Karpas-422 (cell line): Measurements from ENCODE around the gene MET. TPM values are rescaled to one million over a fixed set of nuclear protein-coding genes. Genes with fewer than 3 reads are reported as not detected.

Experiments used
- DNase-seq: peaks from one replicate; pipeline ENCODE4 v3.0.0-alpha.2; 2015
- H2AFZ ChIP-seq: fragments of 200-600 bp; sonication (generic); 2 replicates; pipeline ENCODE4 v1.6.1; 2014; ENCODE audit warnings: antibody characterized with exemption, low read length, mixed read lengths
- H3K27ac ChIP-seq: fragments of 200-600 bp; sonication (generic); 2 replicates; pipeline ENCODE4 v1.5.1; 2014; ENCODE audit warnings: mild to moderate bottlenecking, low read length, moderate library complexity
- H3K27me3 ChIP-seq: fragments of 200-600 bp; sonication (generic); 2 replicates; pipeline ENCODE4 v1.6.1; 2014; ENCODE audit warnings: low read length, mixed read lengths
- H3K36me3 ChIP-seq: fragments of 200-600 bp; sonication (generic); 2 replicates; pipeline ENCODE4 v1.6.1; 2014; ENCODE audit warnings: low read length, mixed read lengths; ENCODE audit not compliant: insufficient read depth
- H3K4me1 ChIP-seq: fragments of 200-600 bp; sonication (generic); 2 replicates; pipeline ENCODE4 v1.6.1; 2014; ENCODE audit warnings: mild to moderate bottlenecking, low read length, mixed read lengths
- H3K4me2 ChIP-seq: fragments of 200-600 bp; sonication (generic); 2 replicates; pipeline ENCODE4 v1.6.1; 2014; ENCODE audit warnings: low read length, low read depth, mild to moderate bottlenecking; ENCODE audit not compliant: poor library complexity, severe bottlenecking
- H3K4me3 ChIP-seq: fragments of 200-600 bp; sonication (generic); 2 replicates; pipeline ENCODE4 v1.5.1; 2014; ENCODE audit warnings: mild to moderate bottlenecking, antibody characterized with exemption, low read length, mixed read lengths
- H3K79me2 ChIP-seq: fragments of 200-600 bp; sonication (generic); 2 replicates; pipeline ENCODE4 v1.6.1; 2014; ENCODE audit warnings: mild to moderate bottlenecking, low read length, mixed read lengths
- H3K9ac ChIP-seq: fragments of 200-600 bp; sonication (generic); 2 replicates; pipeline ENCODE4 v1.6.0; 2014; ENCODE audit warnings: low read length
- H3K9me2 ChIP-seq: fragments of 200-600 bp; sonication (generic), shearing (Covaris generic); replicated peaks from 2 replicates; pipeline ENCODE4 v1.6.0; 2014; ENCODE audit warnings: mild to moderate bottlenecking, low read length, moderate library complexity; ENCODE audit not compliant: insufficient read depth
- H3K9me3 ChIP-seq: fragments of 300-700, 200-600 bp; sonication (generic); 2 replicates; pipeline ENCODE4 v1.6.1; 2014; ENCODE audit warnings: low read length, mixed read lengths
- H4K20me1 ChIP-seq: fragments of 200-600 bp; sonication (generic); 2 replicates; pipeline ENCODE4 v1.6.1; 2014; ENCODE audit warnings: mild to moderate bottlenecking, antibody characterized with exemption, low read length, low read depth; ENCODE audit not compliant: insufficient read depth
- total RNA-seq: library from RNA; depleted of rRNA; stranded (reverse); fragments of >200 nt; shearing (Covaris generic); gene quantifications from 2 replicates; pipeline ENCODE4 v1.2.3, GENCODE V29; 2014; ENCODE audit warnings: low replicate concordance

MET gene
- total RNA-seq, 1 experiment from 2014 or later: 158 TPM

DNA sequence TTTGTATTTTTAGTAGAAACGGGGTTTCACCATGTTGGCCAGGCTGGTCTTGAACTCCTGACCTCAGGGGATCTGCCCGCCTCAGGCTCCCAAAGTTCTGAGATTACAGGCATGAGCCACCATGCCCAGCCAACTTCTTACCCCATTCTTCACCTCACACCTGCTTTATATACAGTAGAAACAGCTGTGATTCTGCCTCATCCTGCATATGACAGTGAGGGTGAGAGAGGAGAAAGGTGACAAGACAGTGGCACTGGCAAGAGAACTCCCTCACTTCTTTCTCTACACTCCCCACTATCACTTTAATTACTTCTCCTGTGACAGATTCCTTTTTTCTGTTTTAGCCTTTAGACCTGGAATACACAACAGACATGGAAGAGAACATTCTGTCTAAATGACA, 128.6 kb downstream of the MET start:
- Histone ChIP-seq H3K27me3 (no peaks in the 10 kb centered on the region), H3K27ac (no peak overlapping the region), H2AFZ (no peak overlapping the region), H3K9me2 (no peaks in the 10 kb centered on the region), H4K20me1 (no peaks in the 10 kb centered on the region), H3K79me2 (no peaks in the 10 kb centered on the region), H3K9me3 (no peaks in the 10 kb centered on the region), H3K9ac (no peak overlapping the region), H3K4me3 (no peak overlapping the region), H3K4me1 (peaks cover 32% of the 10 kb centered on the region), H3K4me2 (no peak overlapping the region), H3K36me3 (peaks cover 16% of the 10 kb centered on the region)
- no peak for DNase-seq

DNA sequence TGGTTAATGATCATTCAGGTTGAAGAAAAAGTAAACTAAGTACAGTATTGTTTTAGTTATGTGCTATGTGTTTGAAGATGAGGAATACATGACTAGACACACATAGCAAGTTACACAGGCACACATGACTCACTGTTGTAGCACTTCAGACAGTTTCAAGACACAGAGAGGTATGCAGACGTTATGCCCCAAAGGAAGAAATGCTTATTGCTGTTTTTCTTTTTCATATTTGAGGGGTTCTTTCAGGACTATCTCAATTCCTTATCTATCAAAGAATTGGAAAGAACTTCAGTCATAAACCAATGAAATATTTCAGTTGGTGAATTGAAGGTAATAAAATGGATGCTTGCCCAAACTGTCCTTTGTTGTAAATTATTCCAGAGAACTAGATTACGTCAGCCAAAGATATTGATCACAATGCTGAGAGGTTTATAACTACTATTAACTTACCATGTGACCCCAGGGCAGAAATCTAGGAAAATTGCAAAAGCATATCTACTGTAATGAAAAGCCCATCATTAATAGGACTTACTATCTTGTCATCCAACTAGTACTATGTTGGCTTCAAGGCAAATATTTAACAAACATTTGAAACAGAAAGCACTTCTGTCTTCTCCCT, 129.2 kb downstream of the MET start:
- Histone ChIP-seq H2AFZ (no peak overlapping the region), H3K9me2 (no peaks in the 10 kb centered on the region), H4K20me1 (no peaks in the 10 kb centered on the region), H3K4me1 (peaks cover 32% of the 10 kb centered on the region), H3K9me3 (no peaks in the 10 kb centered on the region), H3K36me3 (peaks cover 10% of the 10 kb centered on the region), H3K4me2 (no peak overlapping the region), H3K9ac (no peak overlapping the region), H3K79me2 (no peaks in the 10 kb centered on the region), H3K27ac (no peak overlapping the region), H3K27me3 (no peaks in the 10 kb centered on the region), H3K4me3 (no peak overlapping the region)
- no peak for DNase-seq

DNA sequence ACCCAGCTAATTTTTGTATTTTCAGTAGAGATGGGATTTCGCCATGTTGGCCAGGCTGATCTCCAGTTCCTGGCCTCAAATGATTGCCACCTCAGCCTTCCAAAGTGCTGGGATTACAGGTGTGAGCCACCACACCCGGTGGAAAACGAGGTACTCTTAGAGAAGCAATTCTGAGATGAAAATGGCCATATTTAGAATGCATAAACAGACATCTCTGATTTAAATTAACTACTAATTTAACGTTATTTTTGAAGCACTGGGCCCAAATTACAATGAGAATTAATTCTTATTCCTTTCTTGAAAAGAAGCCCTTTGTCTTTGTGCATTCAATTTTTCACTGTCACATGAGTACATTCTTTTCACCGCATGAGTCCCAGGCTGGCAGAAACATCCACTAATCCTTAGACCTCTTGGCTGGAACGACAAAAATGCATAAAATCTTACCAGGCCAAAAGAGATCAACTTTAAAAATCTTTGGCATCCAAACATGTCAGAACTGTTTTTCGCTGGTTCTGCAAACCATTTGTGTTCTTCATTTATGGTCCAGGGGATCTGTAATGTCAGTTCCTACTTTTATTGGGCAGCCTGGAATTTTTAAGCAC, 130.2 kb downstream of the MET start:
- Histone ChIP-seq H2AFZ (no peak overlapping the region), H4K20me1 (no peaks in the 10 kb centered on the region), H3K9me2 (no peaks in the 10 kb centered on the region), H3K27ac (no peak overlapping the region), H3K4me2 (no peak overlapping the region), H3K9me3 (no peaks in the 10 kb centered on the region), H3K79me2 (no peaks in the 10 kb centered on the region), H3K4me1 (peaks cover 24% of the 10 kb centered on the region), H3K27me3 (no peaks in the 10 kb centered on the region), H3K4me3 (no peak overlapping the region), H3K36me3 (peaks cover under 1% of the 10 kb centered on the region), H3K9ac (no peak overlapping the region)
- DNase-seq: no peak

DNA sequence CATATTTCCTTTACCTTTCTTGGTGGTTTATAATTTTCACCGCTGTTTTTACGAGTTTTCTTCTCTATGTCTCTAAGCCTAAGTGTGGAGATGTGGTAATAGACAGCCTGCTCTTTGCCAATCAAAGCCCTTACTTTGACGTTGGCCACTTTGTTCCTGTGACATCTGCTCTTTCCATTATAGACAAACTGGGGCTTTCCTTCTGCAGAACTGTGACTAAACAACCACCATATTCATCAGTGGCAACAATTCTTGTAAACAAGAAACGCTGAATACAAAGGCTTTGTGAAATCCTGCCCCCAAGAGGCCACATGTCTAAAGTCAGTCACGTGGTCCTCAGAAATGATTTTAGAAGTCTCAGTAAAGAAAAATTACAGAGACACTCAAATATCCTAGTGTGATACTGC, 130.8 kb downstream of the MET start:
- DNase-seq: peak; percentile 78
- no peaks in the 10 kb centered on the region for H3K79me2 ChIP-seq
- H3K36me3 ChIP-seq: no peaks in the 10 kb centered on the region
- no peak overlapping the region for H3K9ac ChIP-seq
- no peak overlapping the region for H3K27ac ChIP-seq
- no peak overlapping the region for H3K4me2 ChIP-seq
- peaks cover 23% of the 10 kb centered on the region for H3K4me1 ChIP-seq
- no peak overlapping the region for H3K4me3 ChIP-seq
- H3K9me2 ChIP-seq: no peaks in the 10 kb centered on the region
- H3K27me3 ChIP-seq: no peaks in the 10 kb centered on the region
- no peaks in the 10 kb centered on the region for H3K9me3 ChIP-seq
- no peaks in the 10 kb centered on the region for H4K20me1 ChIP-seq
- no peak overlapping the region for H2AFZ ChIP-seq

DNA sequence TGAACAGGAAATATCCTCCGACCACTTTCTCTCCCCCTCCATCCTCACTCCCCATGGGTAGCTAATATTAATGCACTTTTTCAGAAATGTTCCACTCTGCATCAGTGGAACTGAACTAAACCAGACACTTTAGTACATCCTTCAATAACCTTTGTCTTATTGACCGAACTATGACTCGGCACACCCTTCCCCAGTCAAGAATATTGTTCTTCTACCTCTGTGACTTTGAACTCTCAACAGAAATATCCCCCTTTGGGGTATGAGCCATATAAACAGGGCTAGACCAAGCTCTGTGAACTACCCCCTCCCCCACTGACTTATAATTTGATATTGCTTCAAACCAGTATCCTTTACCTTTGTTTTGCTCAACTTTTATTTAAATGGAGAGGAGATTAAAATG, 132.5 kb downstream of the MET start:
- no peaks in the 10 kb centered on the region for H3K9me2 ChIP-seq
- no peaks in the 10 kb centered on the region for H4K20me1 ChIP-seq
- H3K79me2 ChIP-seq: no peaks in the 10 kb centered on the region
- H2AFZ ChIP-seq: no peak overlapping the region
- peaks cover 23% of the 10 kb centered on the region for H3K4me1 ChIP-seq
- DNase-seq: no peak
- no peak overlapping the region for H3K9ac ChIP-seq
- no peak overlapping the region for H3K27ac ChIP-seq
- H3K36me3 ChIP-seq: no peaks in the 10 kb centered on the region
- no peaks in the 10 kb centered on the region for H3K27me3 ChIP-seq
- H3K9me3 ChIP-seq: no peaks in the 10 kb centered on the region
- H3K4me2 ChIP-seq: no peak overlapping the region
- no peak overlapping the region for H3K4me3 ChIP-seq

GRCh38 chr7:116805100-116805544, 133.1 kb downstream of the MET start:
- Histone ChIP-seq H4K20me1 (no peaks in the 10 kb centered on the region), H3K4me3 (no peak overlapping the region), H3K36me3 (no peaks in the 10 kb centered on the region), H3K9me3 (no peaks in the 10 kb centered on the region), H3K4me2 (no peak overlapping the region), H2AFZ (no peak overlapping the region), H3K79me2 (no peaks in the 10 kb centered on the region), H3K4me1 (peaks cover 23% of the 10 kb centered on the region), H3K9me2 (no peaks in the 10 kb centered on the region), H3K9ac (no peak overlapping the region), H3K27ac (no peak overlapping the region), H3K27me3 (no peaks in the 10 kb centered on the region)
- no peak for DNase-seq

DNA sequence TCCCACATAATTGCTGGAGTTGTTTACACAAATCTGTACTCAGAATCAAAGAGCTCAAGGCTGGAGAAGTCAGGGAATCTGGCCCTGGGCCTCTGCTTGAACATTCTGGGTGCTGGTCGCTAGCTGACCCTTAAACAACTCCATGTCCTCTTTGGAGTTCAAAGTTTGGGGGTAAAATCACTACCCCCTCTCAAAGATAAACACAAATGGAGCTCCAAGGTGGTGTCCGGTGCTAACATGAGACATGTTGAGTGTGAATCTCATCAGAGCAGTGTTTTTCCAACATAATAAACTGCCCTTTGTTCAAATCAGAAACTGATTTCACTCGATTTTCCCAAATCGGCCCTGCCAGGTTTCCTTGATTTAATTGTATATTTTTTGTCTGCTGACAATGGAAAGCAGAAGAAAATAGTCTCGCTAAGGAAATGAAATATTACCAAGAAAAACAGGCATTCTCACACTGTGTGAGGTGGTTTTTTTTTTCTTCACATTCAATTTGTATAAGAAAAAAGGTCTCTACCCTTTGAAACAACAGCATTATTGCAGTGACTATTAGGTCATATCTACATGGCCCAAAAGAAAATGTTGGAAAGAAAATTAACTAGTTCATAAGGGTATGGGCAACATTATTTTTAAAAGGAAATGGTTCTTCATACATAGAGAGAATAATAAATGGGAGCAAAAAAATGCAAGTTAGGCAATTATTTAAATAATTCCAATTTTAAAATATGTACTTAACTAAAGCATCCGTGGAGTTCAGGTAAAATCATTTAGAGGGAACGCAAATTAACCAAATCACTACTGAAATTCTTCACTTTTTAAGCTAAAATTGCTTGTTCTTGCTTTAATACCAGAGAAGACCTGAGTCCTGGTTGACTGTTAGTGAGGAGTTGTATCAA, 134.3 kb downstream of the MET start:
- H3K4me3 ChIP-seq: no peak overlapping the region
- DNase-seq: no peak
- H4K20me1 ChIP-seq: no peaks in the 10 kb centered on the region
- H3K79me2 ChIP-seq: no peaks in the 10 kb centered on the region
- H3K4me2 ChIP-seq: no peak overlapping the region
- H2AFZ ChIP-seq: no peak overlapping the region
- no peaks in the 10 kb centered on the region for H3K27me3 ChIP-seq
- H3K9me3 ChIP-seq: no peaks in the 10 kb centered on the region
- H3K4me1 ChIP-seq: peaks cover 23% of the 10 kb centered on the region
- no peaks in the 10 kb centered on the region for H3K9me2 ChIP-seq
- H3K27ac ChIP-seq: no peak overlapping the region
- H3K36me3 ChIP-seq: no peaks in the 10 kb centered on the region
- H3K9ac ChIP-seq: no peak overlapping the region

DNA sequence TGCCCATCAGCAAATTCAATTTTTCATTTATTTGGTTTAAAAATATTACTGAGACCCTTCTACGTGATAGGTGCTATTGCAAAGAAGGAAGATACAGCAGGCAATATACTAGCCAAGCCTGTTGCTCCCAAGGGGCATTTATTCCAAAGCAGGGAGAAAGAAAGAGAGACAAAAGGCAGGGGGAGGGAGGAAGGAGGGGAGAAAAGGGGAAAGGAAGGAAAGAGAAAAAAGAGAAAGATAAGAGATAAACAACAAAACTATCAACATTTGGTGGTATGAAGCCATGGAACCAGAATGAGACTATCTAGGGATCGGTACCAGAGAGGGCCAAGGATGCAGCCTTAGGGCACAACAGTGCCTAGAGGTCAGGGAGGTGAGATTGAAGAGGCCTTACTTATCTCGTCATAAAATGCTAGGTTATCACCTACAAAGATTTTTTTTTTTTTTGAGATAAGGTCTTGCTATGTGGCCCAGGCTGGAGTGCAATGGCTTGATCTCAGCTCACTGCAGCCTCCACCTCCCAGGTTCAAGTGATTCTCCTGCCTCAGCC, 135.1 kb downstream of the MET start:
- DNase-seq: no peak
- Histone ChIP-seq H3K9me2 (no peaks in the 10 kb centered on the region), H4K20me1 (no peaks in the 10 kb centered on the region), H2AFZ (no peak overlapping the region), H3K9me3 (no peaks in the 10 kb centered on the region), H3K79me2 (no peaks in the 10 kb centered on the region), H3K9ac (no peak overlapping the region), H3K4me2 (no peak overlapping the region), H3K36me3 (no peaks in the 10 kb centered on the region), H3K4me1 (peaks cover 23% of the 10 kb centered on the region), H3K27ac (no peak overlapping the region), H3K27me3 (no peaks in the 10 kb centered on the region), H3K4me3 (no peak overlapping the region)
